Naive B cell (primary cell): Measurements from ENCODE around the gene ITGA2. TPM values are rescaled to one million over a fixed set of nuclear protein-coding genes. Genes with fewer than 3 reads are reported as not detected.
A peak's percentile ranks its signal among the peaks of the same experiment; 100 is the strongest.

ENCODE experiments used
- ATAC-seq, 2 donors: fragments of 150-1000 bp; cut with Tn5 transposase; 2 replicates each; pipeline ENCODE4 v1.10.0; 2021; ENCODE audit warnings: low read depth in 2 of 2, mild to moderate bottlenecking in 2 of 2, moderate library complexity in 2 of 2
- DNase-seq: peaks from one replicate; pipeline ENCODE4 v3.0.0; 2022
- H3K27ac Mint-ChIP-seq, 6 donors: one replicate each; pipeline ENCODE4 v1.8.0; 2020 to 2022; ENCODE audit warnings: mild to moderate bottlenecking in 6 of 6, mixed read lengths in 6 of 6, moderate library complexity in 5 of 6, inconsistent platforms in 2 of 6
- H3K27me3 Mint-ChIP-seq, 3 donors: one replicate each; pipeline ENCODE4 v1.8.0; 2021 to 2022; ENCODE audit warnings: mixed read lengths in 3 of 3, mild to moderate bottlenecking in 1 of 3
- H3K36me3 Mint-ChIP-seq, 2 donors: one replicate each; pipeline ENCODE4 v1.8.0; 2020 to 2022; ENCODE audit warnings: mixed read lengths in 2 of 2, inconsistent platforms in 1 of 2, mild to moderate bottlenecking in 1 of 2
- H3K4me1 Mint-ChIP-seq, 3 donors: one replicate each; pipeline ENCODE4 v1.8.0; 2020 to 2022; ENCODE audit warnings: mixed read lengths in 3 of 3, inconsistent platforms in 1 of 3, mild to moderate bottlenecking in 1 of 3, moderate library complexity in 1 of 3
- H3K4me3 Mint-ChIP-seq, 8 donors: one replicate each; pipeline ENCODE4 v1.8.0; 2020 to 2022; ENCODE audit warnings: mild to moderate bottlenecking in 8 of 8, mixed read lengths in 8 of 8, moderate library complexity in 8 of 8, inconsistent platforms in 2 of 8
- H3K9me3 Mint-ChIP-seq, 7 donors: one replicate each; pipeline ENCODE4 v1.8.0; 2020 to 2022; ENCODE audit warnings: mixed read lengths in 7 of 7, mild to moderate bottlenecking in 5 of 7, inconsistent platforms in 2 of 7, moderate library complexity in 1 of 7
- polyA plus RNA-seq, 6 donors: library from polyadenylated mRNA; unstranded; fragments of 300-500 nt; fragmentation: Illumina TruSeq; gene quantifications; one replicate each; pipeline ENCODE4 v1.2.3, GENCODE V29; 2021; ENCODE audit warnings: low read depth in 6 of 6

ITGA2 gene
- polyA plus RNA-seq, 6 donors from 2014 or later = 0.03 to 0.10 TPM; not detected in 4

- ATAC-seq (no peak), DNase-seq (no peak)
- Mint-ChIP-seq H3K4me1 (no peaks in the 10 kb centered on the region), H3K27ac (no peak overlapping the region), H3K4me3 (no peak overlapping the region), H3K36me3 (no peaks in the 10 kb centered on the region), H3K9me3 (peaks cover 0 to 28% (median 15%) of the 10 kb centered on the region in 7 donors), H3K27me3 (peaks cover 0 to 4% (median 0%) of the 10 kb centered on the region in 3 donors)
Observed at GRCh38 chr5:53011233-53011632, 22.1 kb downstream of the ITGA2 start.

GRCh38 chr5:53013857-53014256 lies 24.7 kb downstream of the ITGA2 start:
- DNase-seq (no peak), ATAC-seq (no peak)
- Mint-ChIP-seq H3K27ac (peak overlapping the region in 1 of 6 donors; percentile 50), H3K4me3 (no peak overlapping the region), H3K27me3 (peaks cover 0 to 12% (median 8%) of the 10 kb centered on the region in 3 donors), H3K9me3 (peaks cover 4 to 28% (median 16%) of the 10 kb centered on the region in 7 donors), H3K4me1 (no peaks in the 10 kb centered on the region), H3K36me3 (peaks cover 0 to 7% of the 10 kb centered on the region in 2 donors)

- Mint-ChIP-seq H3K27ac (no peak overlapping the region), H3K27me3 (peaks cover 0 to 12% (median 4%) of the 10 kb centered on the region in 3 donors), H3K36me3 (peaks cover 0 to 7% of the 10 kb centered on the region in 2 donors), H3K9me3 (peaks cover 4 to 28% (median 16%) of the 10 kb centered on the region in 7 donors), H3K4me3 (no peak overlapping the region), H3K4me1 (no peaks in the 10 kb centered on the region)
- ATAC-seq (no peak), DNase-seq (no peak)
Observed at GRCh38 chr5:53017383-53017782, 28.2 kb downstream of the ITGA2 start.

- no peak overlapping the region for H3K4me3 Mint-ChIP-seq
- H3K27ac Mint-ChIP-seq = no peak overlapping the region
- H3K27me3 Mint-ChIP-seq = peaks cover 0 to 12% (median 4%) of the 10 kb centered on the region in 3 donors
- no peaks in the 10 kb centered on the region for H3K4me1 Mint-ChIP-seq
- ATAC-seq (no peak), DNase-seq (no peak)
- peaks cover 0 to 7% of the 10 kb centered on the region in 2 donors for H3K36me3 Mint-ChIP-seq
- H3K9me3 Mint-ChIP-seq = peaks cover 4 to 27% (median 15%) of the 10 kb centered on the region in 7 donors
Observed at GRCh38 chr5:53017794-53018391, 28.7 kb downstream of the ITGA2 start.

GRCh38 chr5:53019320-53019719 lies 30.2 kb downstream of the ITGA2 start:
- Mint-ChIP-seq H3K27me3 (peaks cover 0 to 12% (median 4%) of the 10 kb centered on the region in 3 donors), H3K27ac (no peak overlapping the region), H3K4me1 (no peaks in the 10 kb centered on the region), H3K4me3 (no peak overlapping the region), H3K36me3 (peaks cover 0 to 7% of the 10 kb centered on the region in 2 donors), H3K9me3 (peaks cover 3 to 12% (median 4%) of the 10 kb centered on the region in 7 donors)
- ATAC-seq = no peak
- DNase-seq = no peak

GRCh38 chr5:53022930-53023511 lies 33.9 kb downstream of the ITGA2 start:
- no peaks in the 10 kb centered on the region for H3K36me3 Mint-ChIP-seq
- H3K9me3 Mint-ChIP-seq = peaks cover 0 to 4% (median 0%) of the 10 kb centered on the region in 7 donors
- no peak for DNase-seq
- ATAC-seq = no peak
- no peaks in the 10 kb centered on the region for H3K27me3 Mint-ChIP-seq
- H3K4me3 Mint-ChIP-seq = no peak overlapping the region
- no peaks in the 10 kb centered on the region for H3K4me1 Mint-ChIP-seq
- H3K27ac Mint-ChIP-seq = no peak overlapping the region

GRCh38 chr5:53023969-53024368 lies 34.8 kb downstream of the ITGA2 start:
- Mint-ChIP-seq H3K27me3 (no peaks in the 10 kb centered on the region), H3K9me3 (no peaks in the 10 kb centered on the region), H3K36me3 (no peaks in the 10 kb centered on the region), H3K4me1 (no peaks in the 10 kb centered on the region), H3K27ac (no peak overlapping the region), H3K4me3 (no peak overlapping the region)
- ATAC-seq (no peak), DNase-seq (no peak)

- Mint-ChIP-seq H3K36me3 (no peaks in the 10 kb centered on the region), H3K27me3 (no peaks in the 10 kb centered on the region), H3K9me3 (no peaks in the 10 kb centered on the region), H3K4me3 (no peak overlapping the region), H3K27ac (no peak overlapping the region), H3K4me1 (no peaks in the 10 kb centered on the region)
- ATAC-seq = no peak
- DNase-seq = no peak
Observed at GRCh38 chr5:53024535-53024934, 35.4 kb downstream of the ITGA2 start.

- ATAC-seq (no peak), DNase-seq (no peak)
Observed at GRCh38 chr5:53025487-53025886, 36.3 kb downstream of the ITGA2 start.

GRCh38 chr5:53027913-53028312 lies 38.8 kb downstream of the ITGA2 start:
- Mint-ChIP-seq H3K27me3 (no peaks in the 10 kb centered on the region), H3K9me3 (no peaks in the 10 kb centered on the region), H3K4me1 (no peaks in the 10 kb centered on the region), H3K36me3 (no peaks in the 10 kb centered on the region), H3K4me3 (no peak overlapping the region), H3K27ac (no peak overlapping the region)
- DNase-seq (no peak), ATAC-seq (no peak)

More at GRCh38 chr5:53025487-53025886, 36.3 kb downstream of the ITGA2 start:
- H3K27me3 Mint-ChIP-seq = no peaks in the 10 kb centered on the region
- H3K27ac Mint-ChIP-seq = no peak overlapping the region
- H3K9me3 Mint-ChIP-seq = no peaks in the 10 kb centered on the region
- no peak overlapping the region for H3K4me3 Mint-ChIP-seq
- no peaks in the 10 kb centered on the region for H3K4me1 Mint-ChIP-seq
- no peaks in the 10 kb centered on the region for H3K36me3 Mint-ChIP-seq

GRCh38 chr5:53029608-53030007 lies 40.5 kb downstream of the ITGA2 start:
- H3K4me1 Mint-ChIP-seq = no peaks in the 10 kb centered on the region
- ATAC-seq (no peak), DNase-seq (no peak)
- no peaks in the 10 kb centered on the region for H3K36me3 Mint-ChIP-seq
- H3K27me3 Mint-ChIP-seq = no peaks in the 10 kb centered on the region
- no peaks in the 10 kb centered on the region for H3K9me3 Mint-ChIP-seq
- no peak overlapping the region for H3K27ac Mint-ChIP-seq
- no peak overlapping the region for H3K4me3 Mint-ChIP-seq

- Mint-ChIP-seq H3K4me3 (no peak overlapping the region), H3K27me3 (no peaks in the 10 kb centered on the region), H3K4me1 (no peaks in the 10 kb centered on the region), H3K9me3 (no peaks in the 10 kb centered on the region), H3K27ac (no peak overlapping the region), H3K36me3 (no peaks in the 10 kb centered on the region)
- no peak for DNase-seq
- ATAC-seq = no peak
Observed at GRCh38 chr5:53030893-53031292, 41.7 kb downstream of the ITGA2 start.

- no peaks in the 10 kb centered on the region for H3K27me3 Mint-ChIP-seq
- no peak for ATAC-seq
- no peak overlapping the region for H3K4me3 Mint-ChIP-seq
- no peak for DNase-seq
- H3K27ac Mint-ChIP-seq = no peak overlapping the region
- H3K4me1 Mint-ChIP-seq = no peaks in the 10 kb centered on the region
- H3K9me3 Mint-ChIP-seq = no peaks in the 10 kb centered on the region
- H3K36me3 Mint-ChIP-seq = no peaks in the 10 kb centered on the region
Observed at GRCh38 chr5:53031695-53032096, 42.5 kb downstream of the ITGA2 start.

- no peak for ATAC-seq
- Mint-ChIP-seq H3K27ac (no peak overlapping the region), H3K27me3 (no peaks in the 10 kb centered on the region), H3K4me3 (no peak overlapping the region), H3K9me3 (no peaks in the 10 kb centered on the region), H3K4me1 (no peaks in the 10 kb centered on the region), H3K36me3 (no peaks in the 10 kb centered on the region)
- no peak for DNase-seq
Observed at GRCh38 chr5:53032188-53032587, 43.0 kb downstream of the ITGA2 start.
